Measurements from ENCODE around the gene CWF19L1.

CWF19L1 gene

GRCh38 chr10:100182908-100183307 is 84.5 kb downstream of the CWF19L1 start:
- DNase-seq (ENCODE audit: low read depth in 2 of 2): no peak

Data from stimulated activated CD8-positive, alpha-beta memory T cell treated with anti-CD3 and anti-CD28 coated beads, Interleukin-7, amount 100 ng/mL, for 4 hours (primary cell).